H1 (cell line): ENCODE data around the gene QPCT. TPM values are rescaled to one million over a fixed set of nuclear protein-coding genes. Genes with fewer than 3 reads are reported as not detected.

ENCODE experiments used
- CTCF ChIA-PET: fragments of 300-600 bp; sonication (Branson Sonifier 250); formaldehyde crosslinking; loops from one replicate; lab custom pipeline; 2021; ENCODE audit not compliant: partially characterized antibody; lab: Charles Lee
- POLR2A ChIA-PET: fragments of 300-600 bp; sonication (Branson Sonifier 250); formaldehyde crosslinking; loops from one replicate; lab custom pipeline; 2021; ENCODE audit warnings: inconsistent platforms; ENCODE audit not compliant: partially characterized antibody; lab: Charles Lee
- DNase-seq, 2 experiments: peaks; one replicate each; pipeline versions ENCODE4 v3.0.0 to v3.0.0-alpha.2; 2010 to 2022; ENCODE audit warnings: low spot score in 2 of 2, low read depth in 1 of 2, mixed read lengths in 1 of 2
- FAIRE-seq: peaks from 2 replicates; lab custom pipeline; 2011; peaks lifted over from hg19 to GRCh38; lab: Jason Lieb, UNC
- H2AFZ ChIP-seq: 2 replicates; pipeline ENCODE4 v1.8.1; 2012; ENCODE audit warnings: low read length, inconsistent platforms
- H2AK5ac ChIP-seq: 2 replicates; pipeline ENCODE4 v1.6.1; 2013; ENCODE audit warnings: low read depth, low read length
- H2BK120ac ChIP-seq: replicated peaks from 2 replicates; pipeline ENCODE3; 2013; ENCODE audit warnings: low read depth, low read length, inconsistent platforms
- H2BK12ac ChIP-seq: 2 replicates; pipeline ENCODE4 v1.6.1; 2013; ENCODE audit warnings: low read depth, low read length
- H2BK15ac ChIP-seq: 2 replicates; pipeline ENCODE4 v1.6.1; 2013; ENCODE audit warnings: low read length
- H2BK20ac ChIP-seq: 2 replicates; pipeline ENCODE4 v1.6.1; 2013; ENCODE audit warnings: low read length
- H2BK5ac ChIP-seq: 2 replicates; pipeline ENCODE4 v1.6.1; 2013; ENCODE audit warnings: low read depth, low read length
- H3K14ac ChIP-seq: 2 replicates; pipeline ENCODE4 v1.6.1; 2013; ENCODE audit warnings: inconsistent platforms; ENCODE audit not compliant: insufficient read length
- H3K18ac ChIP-seq: 2 replicates; pipeline ENCODE4 v1.6.1; 2013; ENCODE audit warnings: low read length; ENCODE audit errors: extremely low read depth
- H3K23ac ChIP-seq: 2 replicates; pipeline ENCODE4 v1.6.1; 2013; ENCODE audit warnings: inconsistent platforms; ENCODE audit not compliant: insufficient read length
- H3K23me2 ChIP-seq: 2 replicates; pipeline ENCODE4 v1.6.1; 2013; ENCODE audit warnings: low read depth, low read length
- H3K27ac ChIP-seq: 2 replicates; pipeline ENCODE4 v1.6.1; 2011; ENCODE audit warnings: low read depth, low read length, inconsistent platforms
- H3K27me3 ChIP-seq, 4 experiments: replicated peaks in 1 of 4; 1 replicate in 1 of 4; 2 replicates in 3 of 4; pipeline versions ENCODE4 v1.6.1 to v1.8.1; 2011 to 2013; ENCODE audit warnings: low read length in 3 of 4, mild to moderate bottlenecking in 3 of 4, inconsistent platforms in 2 of 4, mixed read lengths in 2 of 4, moderate library complexity in 1 of 4; ENCODE audit not compliant: control insufficient read depth in 3 of 4, insufficient read depth in 3 of 4; ENCODE audit errors: extremely low read depth in 1 of 4
- H3K36me3 ChIP-seq, 4 experiments: 2 replicates each; pipeline versions ENCODE4 v1.6.1 to v1.8.1; 2011 to 2013; ENCODE audit warnings: mild to moderate bottlenecking in 4 of 4, low read length in 3 of 4, moderate library complexity in 2 of 4, control low read depth in 1 of 4, inconsistent platforms in 1 of 4; ENCODE audit not compliant: insufficient read depth in 4 of 4, control insufficient read depth in 2 of 4
- H3K4ac ChIP-seq: replicated peaks from 2 replicates; pipeline ENCODE3; 2013; ENCODE audit warnings: low read length, low read depth, mixed read lengths, inconsistent platforms; ENCODE audit not compliant: insufficient read length
- H3K4me1 ChIP-seq, 4 experiments: replicated peaks in 1 of 4; 1 replicate in 1 of 4; 2 replicates in 3 of 4; pipeline versions ENCODE4 v1.6.1 to v1.8.1; 2011 to 2013; ENCODE audit warnings: low read length in 3 of 4, inconsistent platforms in 2 of 4, mixed read lengths in 1 of 4; ENCODE audit not compliant: insufficient read depth in 4 of 4, control insufficient read depth in 3 of 4
- H3K4me2 ChIP-seq, 2 experiments: 2 replicates each; pipeline versions ENCODE4 v1.6.1 to v1.8.1; 2011 to 2013; ENCODE audit warnings: low read depth in 2 of 2, low read length in 2 of 2, control low read depth in 1 of 2, inconsistent platforms in 1 of 2, mild to moderate bottlenecking in 1 of 2; ENCODE audit not compliant: insufficient read depth in 1 of 2
- H3K4me3 ChIP-seq, 4 experiments: fragments of 200-600, 300-600 bp in 1 of 4; sonication (generic), shearing (Covaris generic), sonication (Bioruptor Twin) in 1 of 4; 2 replicates each; pipeline versions ENCODE4 v1.5.1 to v1.8.1; 2011 to 2016; ENCODE audit warnings: low read length in 4 of 4, low read depth in 3 of 4, control low read depth in 2 of 4, inconsistent platforms in 2 of 4, mild to moderate bottlenecking in 2 of 4, mixed read lengths in 1 of 4, moderate library complexity in 1 of 4; ENCODE audit not compliant: insufficient read depth in 2 of 4; ENCODE audit errors: extremely low read depth in 1 of 4
- H3K56ac ChIP-seq: replicated peaks from 2 replicates; pipeline ENCODE3; 2013; ENCODE audit warnings: low read depth, mild to moderate bottlenecking, mixed read lengths, low read length, inconsistent platforms; ENCODE audit not compliant: insufficient read length
- H3K79me1 ChIP-seq: 2 replicates; pipeline ENCODE4 v1.6.1; 2013; ENCODE audit warnings: low read depth, low read length, control low read depth
- H3K79me2 ChIP-seq, 2 experiments: 2 replicates each; pipeline versions ENCODE4 v1.6.1 to v1.8.1; 2012 to 2013; ENCODE audit warnings: low read length in 2 of 2, mild to moderate bottlenecking in 2 of 2, inconsistent platforms in 1 of 2; ENCODE audit not compliant: insufficient read depth in 2 of 2, control insufficient read depth in 1 of 2
- H3K9ac ChIP-seq, 4 experiments: replicated peaks in 1 of 4; 1 replicate in 1 of 4; 2 replicates in 3 of 4; pipeline versions ENCODE4 v1.6.1 to v1.8.1; 2011 to 2013; ENCODE audit warnings: low read depth in 3 of 4, low read length in 3 of 4, control low read depth in 2 of 4, mild to moderate bottlenecking in 2 of 4, moderate library complexity in 2 of 4, inconsistent platforms in 1 of 4; ENCODE audit errors: extremely low read depth in 1 of 4
- H3K9me3 ChIP-seq, 2 experiments: 2 replicates each; pipeline versions ENCODE4 v1.6.1 to v1.8.1; 2012 to 2013; ENCODE audit warnings: mild to moderate bottlenecking in 2 of 2, moderate library complexity in 2 of 2, control low read depth in 1 of 2, inconsistent platforms in 1 of 2, low read depth in 1 of 2, low read length in 1 of 2, mixed read lengths in 1 of 2; ENCODE audit not compliant: insufficient read depth in 2 of 2
- H4K20me1 ChIP-seq, 2 experiments: replicated peaks in 1 of 2; 2 replicates each; pipeline versions ENCODE3 to v1.8.1; 2011 to 2013; ENCODE audit warnings: inconsistent platforms in 2 of 2, low read length in 2 of 2, mild to moderate bottlenecking in 1 of 2; ENCODE audit not compliant: insufficient read depth in 2 of 2, control insufficient read depth in 1 of 2
- H4K5ac ChIP-seq: 2 replicates; pipeline ENCODE4 v1.6.1; 2013; ENCODE audit warnings: low read length, low read depth, mixed read lengths, inconsistent platforms; ENCODE audit not compliant: insufficient read length
- H4K8ac ChIP-seq: 2 replicates; pipeline ENCODE4 v1.8.0; 2013; ENCODE audit warnings: mild to moderate bottlenecking, moderate library complexity, low read length, inconsistent platforms; ENCODE audit not compliant: insufficient read depth; ENCODE audit errors: extremely low read depth
- H4K91ac ChIP-seq: replicated peaks from 2 replicates; pipeline ENCODE3; 2013; ENCODE audit warnings: low read length, mixed read lengths, inconsistent platforms; ENCODE audit not compliant: insufficient read length
- CREB1 ChIP-seq: IDR thresholded peaks from 2 replicates; pipeline ENCODE4 v1.6.1; 2012; ENCODE audit warnings: inconsistent platforms
- HDAC6 ChIP-seq: IDR thresholded peaks from one replicate; pipeline ENCODE4 v1.7.1; 2012; ENCODE audit warnings: low read depth, mild to moderate bottlenecking, inconsistent platforms, low read length, moderate library complexity
- JUN ChIP-seq: IDR thresholded peaks from 2 replicates; pipeline ENCODE4 v1.6.1; 2011; ENCODE audit warnings: low read depth, mild to moderate bottlenecking, improper control_type of control experiment, low read length
- JUND ChIP-seq: IDR thresholded peaks from 2 replicates; pipeline ENCODE4 v1.6.1; 2011; ENCODE audit warnings: mild to moderate bottlenecking, improper control_type of control experiment, low read length
- KDM1A ChIP-seq: fragments of 200-600, 300-600 bp; sonication (generic); IDR thresholded peaks from 2 replicates; pipeline ENCODE4 v1.7.1; 2016; ENCODE audit warnings: mild to moderate bottlenecking, low read length, borderline replicate concordance
- KDM5A ChIP-seq: fragments of 200-600 bp; IDR thresholded peaks from 2 replicates; pipeline ENCODE4 v1.7.1; 2012; ENCODE audit warnings: mild to moderate bottlenecking, low read length, inconsistent platforms, mixed read lengths
- NRF1 ChIP-seq: IDR thresholded peaks from 2 replicates; pipeline ENCODE4 v1.6.1; 2011; ENCODE audit warnings: mild to moderate bottlenecking, low read depth, low read length, improper control_type of control experiment
- POLR2AphosphoS5 ChIP-seq: IDR thresholded peaks from 2 replicates; pipeline ENCODE4 v1.6.1; 2011; ENCODE audit warnings: low read depth, low read length
- RAD21 ChIP-seq, 2 experiments: IDR thresholded peaks in 1 of 2; conservative IDR thresholded peaks in 1 of 2; 2 replicates each; pipeline ENCODE4 v1.6.1; 2011; ENCODE audit warnings: low read depth in 2 of 2, low read length in 2 of 2, improper control_type of control experiment in 1 of 2, inconsistent platforms in 1 of 2, mild to moderate bottlenecking in 1 of 2, moderate library complexity in 1 of 2
- RBBP5 ChIP-seq: IDR thresholded peaks from 2 replicates; pipeline ENCODE4 v1.7.1; 2012; ENCODE audit warnings: low read depth, mild to moderate bottlenecking, inconsistent platforms, low read length, moderate library complexity, borderline replicate concordance
- SP2 ChIP-seq: IDR thresholded peaks from 2 replicates; pipeline ENCODE4 v1.6.1; 2012; ENCODE audit warnings: mild to moderate bottlenecking, low read length, inconsistent platforms
- SP4 ChIP-seq: IDR thresholded peaks from 2 replicates; pipeline ENCODE4 v1.6.1; 2012; ENCODE audit warnings: low read length, inconsistent platforms
- WGBS, 2 experiments: shearing (Covaris generic) in 1 of 2; methylation state at CpG; one replicate each; pipeline versions ENCODE4 v1.1.6 to v1.1.7; 2013 to 2015; ENCODE audit warnings: low lambda C conversion rate in 2 of 2, mixed read lengths in 2 of 2, inconsistent platforms in 1 of 2, low coverage in 1 of 2, missing lambda C conversion rate in 1 of 2; ENCODE audit not compliant: insufficient replicate concordance in 2 of 2, insufficient coverage in 1 of 2, insufficient read length in 1 of 2; ENCODE audit errors: extremely low coverage in 1 of 2, missing lambda C conversion rate in 1 of 2; 5-methylcytosine and 5-hydroxymethylcytosine counted together
- polyA plus RNA-seq, 7 experiments: library from polyadenylated mRNA; depleted of rRNA in 3 of 7; stranded (reverse) in 5 of 7; unstranded in 2 of 7; fragments of >200 nt in 5 of 7; fragments of 200-250 nt in 2 of 7; gene quantifications; 1 replicate in 5 of 7; 2 replicates in 1 of 7; 4 replicates in 1 of 7; pipeline versions ENCODE4 v1.2.1 to v1.2.3, GENCODE V29; 2011 to 2013; ENCODE audit warnings: missing spikeins in 2 of 7, mixed read lengths in 2 of 7
- total RNA-seq: library from RNA; stranded (reverse); fragmentation: NEBNext Ultra II Directional; extraction: Animal tissue kit (Norgen Biotek cat#: 25700); gene quantifications from 2 replicates; pipeline ENCODE4 v1.2.1, GENCODE V29; 2021

QPCT gene
- total and polyA plus RNA-seq, 2 of the 8 experiments (the other 6 are each of a cell fraction or from before 2014, with no cell fraction given), result 4.0 to 4.3 TPM

DNA sequence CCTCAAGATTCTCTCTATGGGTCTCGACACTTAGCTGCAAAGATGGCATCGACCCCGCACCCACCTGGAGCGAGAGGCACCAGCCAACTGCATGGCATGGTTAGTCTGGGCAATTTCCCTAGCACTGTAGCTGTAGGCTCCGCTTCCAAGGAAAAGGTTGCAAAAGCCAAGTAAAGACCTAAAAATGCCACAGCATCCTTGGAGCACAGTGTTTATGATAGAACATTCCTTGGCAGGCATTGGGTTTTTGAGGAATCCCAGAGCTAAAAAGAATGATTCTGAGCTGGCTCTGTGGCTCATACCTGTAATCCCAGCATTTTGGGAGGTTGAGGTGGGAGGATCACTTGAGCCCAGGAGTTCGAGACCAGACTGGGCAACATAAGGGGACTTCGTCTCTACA lies 22.9 kb downstream of the QPCT start:
- Histone ChIP-seq H3K27ac (no peak overlapping the region), H4K8ac (no peak overlapping the region), H3K23ac (no peak overlapping the region), H3K36me3 (no peaks in the 10 kb centered on the region), H2AFZ (no peak overlapping the region), H3K9me3 (no peaks in the 10 kb centered on the region), H3K56ac (no peak overlapping the region), H3K18ac (no peak overlapping the region), H2BK5ac (no peak overlapping the region), H4K5ac (no peak overlapping the region), H3K23me2 (no peaks in the 10 kb centered on the region), H2BK12ac (no peak overlapping the region), H2BK15ac (no peak overlapping the region), H3K4ac (no peak overlapping the region), H3K79me1 (no peaks in the 10 kb centered on the region), H3K14ac (no peak overlapping the region), H4K20me1 (no peaks in the 10 kb centered on the region), H4K91ac (no peak overlapping the region), H3K9ac (no peak overlapping the region), H3K27me3 (no peaks in the 10 kb centered on the region), H2BK20ac (no peak overlapping the region), H3K4me3 (no peak overlapping the region), H3K79me2 (no peaks in the 10 kb centered on the region), H2BK120ac (no peak overlapping the region), H3K4me1 (no peaks in the 10 kb centered on the region), H3K4me2 (no peak overlapping the region), H2AK5ac (no peak overlapping the region)
- FAIRE-seq, result no peak
- no peak for TF ChIP-seq JUN
- no peak for TF ChIP-seq NRF1
- no peak for TF ChIP-seq POLR2AphosphoS5
- no peak for TF ChIP-seq RBBP5
- no peak for TF ChIP-seq KDM1A
- no peak for TF ChIP-seq CREB1
- TF ChIP-seq HDAC6, result no peak
- no peak for TF ChIP-seq RAD21 (IDR thresholded peaks at IDR 0.05 in 1 of 2, conservative IDR thresholded peaks at IDR 0.05 in 1 of 2; ENCODE audit: low read depth in 2 of 2, low read length in 2 of 2)
- TF ChIP-seq SP2, result no peak
- no peak for TF ChIP-seq JUND
- TF ChIP-seq SP4, result no peak
- no peak for TF ChIP-seq KDM5A
- ChIA-PET CTCF (interaction anchor here (1.2 to 2.0 kb wide), 3 partner anchors 11 to 29 kb away, joined by 3 to 11 read pairs (median 6); partner anchors contain the start of gene QPCT), POLR2A (no interaction called here)
- DNase-seq, result peak in 1 of 2 experiments; percentile 33
- WGBS, 2 experiments, result 96% methylated on average over 7 of the region's 7 CpGs; no CpG with 5 or more reads in 1 of the 2 experiments
